GM12872 (cell line): ENCODE data around the gene LAMA3.

Experiments
- CTCF ChIP-seq: IDR thresholded peaks from 3 replicates; pipeline ENCODE4 v1.5.1; 2011; ENCODE audit warnings: low read depth, mild to moderate bottlenecking, low read length, moderate library complexity; ENCODE audit not compliant: insufficient read depth

The LAMA3 gene

DNA sequence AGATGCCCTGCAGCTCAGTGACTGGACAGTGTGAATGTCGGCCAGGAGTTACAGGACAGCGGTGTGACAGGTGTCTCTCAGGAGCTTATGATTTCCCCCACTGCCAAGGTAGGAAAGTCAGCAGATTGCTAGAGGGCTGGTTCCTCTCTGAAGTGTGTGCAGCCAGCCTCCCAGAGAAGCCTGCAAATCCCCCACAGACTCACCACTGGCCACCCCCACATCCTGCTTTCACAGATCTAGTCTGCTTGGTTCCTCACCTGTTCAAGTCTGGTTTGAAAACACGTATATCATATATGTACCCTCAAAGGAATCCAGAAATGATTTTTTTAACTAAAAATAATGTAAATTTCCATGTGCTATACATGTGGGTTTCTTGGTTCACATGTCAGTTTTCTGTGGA lies 121.1 kb downstream of the LAMA3 start:
- no peak for TF ChIP-seq CTCF

DNA sequence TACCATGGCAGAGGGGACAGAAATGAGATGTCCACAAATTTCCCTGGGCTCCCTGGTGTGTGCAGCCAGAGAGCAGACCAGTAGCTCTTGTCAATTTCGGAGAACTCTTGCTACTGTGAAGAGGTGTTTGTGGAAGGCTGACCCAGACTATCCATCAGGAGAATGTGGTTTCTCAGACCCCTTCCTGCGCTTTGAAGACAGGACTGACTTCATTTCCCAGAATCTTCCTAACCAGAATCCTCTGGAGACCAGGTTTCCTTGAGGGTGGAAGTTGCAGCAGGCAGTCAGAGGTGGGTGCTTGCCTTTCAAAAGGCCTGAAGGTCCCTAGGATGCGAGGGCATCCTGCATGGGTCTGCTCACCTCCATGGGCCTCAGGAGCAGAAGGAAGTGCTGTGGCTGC lies 121.9 kb downstream of the LAMA3 start:
- TF ChIP-seq CTCF, result no peak

DNA sequence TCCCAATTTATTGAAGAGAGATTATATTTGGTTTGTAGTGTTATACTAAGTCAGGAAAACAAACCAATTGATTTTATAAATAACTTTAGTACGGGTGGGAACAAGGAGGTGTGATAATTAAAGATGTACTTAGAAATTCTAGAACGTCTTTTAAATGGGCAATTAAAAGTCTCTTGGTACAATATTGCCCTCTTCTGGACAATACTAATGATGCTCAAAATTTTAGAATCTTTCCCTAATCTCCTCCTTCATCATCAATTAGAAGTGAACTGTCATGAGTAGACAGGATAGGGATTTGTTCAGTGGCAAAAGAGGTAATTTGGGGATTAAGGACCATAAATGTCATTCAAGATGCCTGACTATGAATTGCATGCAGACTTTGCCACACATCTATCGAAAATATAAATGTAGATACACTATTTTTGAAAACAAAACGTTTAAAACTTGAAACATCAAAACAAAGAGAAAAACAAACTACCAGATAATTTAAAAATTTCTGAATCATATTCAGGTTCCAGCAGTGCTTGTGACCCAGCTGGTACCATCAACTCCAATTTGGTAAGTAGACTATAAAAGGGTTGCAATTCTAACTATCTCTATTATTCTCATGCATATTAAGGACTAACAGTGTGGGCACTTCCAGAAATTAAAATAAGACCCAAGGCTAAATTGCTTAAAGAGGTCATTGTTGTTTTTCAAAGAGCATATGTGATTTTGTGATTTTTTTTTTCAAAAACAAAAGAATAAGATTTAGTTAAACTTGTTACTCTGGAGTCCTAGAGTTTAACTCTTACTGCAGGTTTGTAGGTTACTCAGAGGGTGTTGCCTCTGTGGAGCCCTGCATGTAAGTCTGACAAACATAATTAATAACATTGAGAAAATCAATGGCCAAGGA lies 123.5 kb downstream of the LAMA3 start:
- TF ChIP-seq CTCF, result peak; percentile 28; the same call in 1 of the 3 replicates

DNA sequence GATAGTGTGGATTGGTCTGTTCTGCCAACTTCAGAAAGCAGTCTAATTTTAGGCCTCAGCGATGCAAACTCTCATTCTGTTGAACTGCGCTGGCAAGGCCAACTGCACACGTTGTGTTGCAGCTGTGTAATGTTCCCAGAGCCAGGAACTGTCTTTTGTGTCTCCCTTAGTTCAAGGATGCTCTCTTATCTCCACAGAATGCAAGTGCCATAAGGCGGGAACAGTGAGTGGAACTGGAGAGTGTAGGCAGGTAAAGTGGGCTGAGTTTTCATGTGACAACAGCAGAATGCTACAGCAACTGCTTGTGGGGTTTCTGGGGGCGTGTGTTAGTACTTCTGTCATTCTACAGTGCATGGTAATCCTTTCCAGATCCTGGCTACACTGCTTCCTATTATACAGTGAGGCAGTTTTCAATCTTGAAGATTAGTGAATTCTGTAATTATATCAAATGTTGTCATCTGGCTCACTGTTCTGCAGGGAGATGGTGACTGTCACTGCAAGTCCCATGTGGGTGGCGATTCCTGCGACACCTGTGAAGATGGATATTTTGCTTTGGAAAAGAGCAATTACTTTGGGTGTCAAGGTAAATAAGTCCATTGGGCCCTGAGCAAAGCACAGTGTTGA lies 125.8 kb downstream of the LAMA3 start:
- no peak for TF ChIP-seq CTCF

DNA sequence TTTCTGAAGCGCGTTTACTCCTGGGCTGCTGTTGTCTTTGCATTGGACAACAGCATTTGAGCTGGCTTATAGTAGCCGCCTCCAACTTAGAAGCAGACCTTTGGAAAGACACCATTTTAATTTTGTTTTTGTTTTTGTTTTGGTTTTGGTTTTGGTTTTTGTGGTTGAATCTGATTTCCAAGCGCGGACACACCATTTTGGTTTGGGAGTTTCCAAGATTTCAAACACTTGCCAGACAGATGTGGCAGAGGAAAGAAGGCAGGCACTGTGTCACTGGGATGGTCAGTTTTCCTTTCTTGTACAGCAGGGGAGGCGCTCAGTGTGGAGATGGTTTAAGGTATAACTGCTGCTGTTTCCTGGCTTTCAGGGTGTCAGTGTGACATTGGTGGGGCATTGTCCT lies 126.8 kb downstream of the LAMA3 start:
- TF ChIP-seq CTCF, result no peak

- no peak for TF ChIP-seq CTCF
Observed at GRCh38 chr18:23816740-23817139, 127.5 kb downstream of the LAMA3 start.

DNA sequence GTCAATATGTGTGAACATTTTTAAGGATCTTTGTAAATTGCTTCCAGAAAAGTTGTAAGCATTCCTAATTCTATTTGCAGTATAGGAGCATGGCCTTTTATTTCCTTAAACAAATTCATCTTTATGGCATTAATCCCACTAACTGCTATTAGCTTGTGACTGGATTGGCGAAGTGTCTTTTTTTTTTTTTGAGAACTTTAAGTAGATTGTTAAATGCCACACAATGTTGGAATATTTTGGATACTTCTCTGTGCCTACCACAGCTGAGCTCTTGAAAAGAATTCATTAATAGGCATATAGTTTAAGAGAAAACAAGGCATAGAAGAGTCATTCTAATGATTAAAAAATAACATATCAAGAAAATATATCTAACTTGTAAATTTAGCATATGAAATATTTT lies 129.7 kb downstream of the LAMA3 start:
- TF ChIP-seq CTCF, result no peak
